ENCODE measurements around the gene HDGFL3. TPM values are rescaled to one million over a fixed set of nuclear protein-coding genes. Genes with fewer than 3 reads are reported as not detected.
A peak's percentile ranks its signal among the peaks of the same experiment; 100 is the strongest.
"Not testable (repeated sequence)": the region's sequence is repeated elsewhere in the genome, so short reads cannot be mapped to it uniquely, and the experiment has no call there.

Gene HDGFL3
- total RNA-seq, 1 donor: 52.0 TPM

DNA sequence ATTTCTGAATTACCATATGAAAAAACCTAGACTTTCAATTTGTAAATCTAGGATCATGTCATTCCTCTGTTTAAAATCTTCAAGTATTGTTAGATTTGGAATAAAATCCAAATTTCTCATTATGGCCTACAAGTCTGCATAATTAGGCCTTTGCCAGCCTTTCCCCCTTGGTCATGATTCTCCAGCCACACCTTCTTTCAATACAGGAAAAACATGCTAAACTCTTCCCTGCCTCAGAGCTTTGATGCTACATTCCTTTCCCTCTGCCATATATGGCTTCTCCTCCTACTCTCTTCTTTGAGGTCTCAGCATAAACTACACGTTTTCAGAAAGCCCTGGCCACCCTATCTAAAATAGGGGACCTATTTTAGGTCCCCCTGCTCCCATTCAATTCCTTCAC, 51.7 kb downstream of the HDGFL3 start:
- no peak for DNase-seq (ENCODE audit: low read depth)
- H3K4me3 ChIP-seq (ENCODE audit: low read depth, low read length): no peak overlapping the region
- TF ChIP-seq CTCF (IDR thresholded peaks at IDR 0.05; ENCODE audit: insufficient read depth, low read length): no peak

DNA sequence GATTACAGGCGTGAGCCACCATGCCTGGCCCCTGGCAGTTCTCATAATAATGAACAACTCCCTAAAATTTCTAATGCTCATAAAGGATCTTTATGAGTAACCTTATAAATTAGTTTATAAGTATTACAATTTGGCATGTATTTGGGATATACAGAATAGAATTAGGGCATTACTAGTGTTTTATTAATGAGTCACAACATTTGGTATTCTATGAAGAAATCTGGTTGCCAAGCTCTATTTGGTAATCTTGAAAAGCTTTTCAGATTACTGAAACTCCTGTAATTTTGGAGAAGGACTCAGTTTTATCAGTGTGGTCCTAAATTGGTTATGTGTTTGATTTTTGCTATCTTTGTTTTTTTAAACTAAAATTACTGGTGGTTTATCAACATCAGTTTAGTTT, 54.3 kb downstream of the HDGFL3 start:
- no peak overlapping the region for H3K4me3 ChIP-seq (ENCODE audit: low read depth, low read length)
- TF ChIP-seq CTCF (IDR thresholded peaks at IDR 0.05; ENCODE audit: insufficient read depth, low read length): no peak
- DNase-seq (ENCODE audit: low read depth): peak; percentile 34

- TF ChIP-seq CTCF (IDR thresholded peaks at IDR 0.05; ENCODE audit: insufficient read depth, low read length): no peak
- H3K4me3 ChIP-seq (ENCODE audit: low read depth, low read length): no peak overlapping the region
- DNase-seq (ENCODE audit: low read depth): no peak
Observed at GRCh38 chr15:83144771-83145170, 62.9 kb downstream of the HDGFL3 start.

DNA sequence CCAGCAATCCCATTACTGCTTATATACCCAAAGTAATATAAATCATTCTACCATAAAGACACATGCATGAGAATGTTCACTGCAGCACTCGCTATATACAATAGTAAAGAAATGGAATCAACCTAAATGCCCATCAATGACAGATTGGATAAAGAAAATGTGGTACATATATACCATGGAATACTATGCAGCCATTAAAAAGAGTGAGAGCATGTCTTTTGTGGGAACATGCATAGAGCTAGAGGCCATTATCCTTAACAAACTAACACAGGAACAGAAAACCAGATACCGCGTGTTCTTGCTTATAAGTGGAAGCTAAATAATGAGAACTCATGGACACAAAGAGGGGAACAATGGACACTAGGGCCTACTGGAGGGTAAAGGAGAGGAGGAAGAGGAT, 65.5 kb downstream of the HDGFL3 start:
- not testable (repeated sequence) for DNase-seq (ENCODE audit: low read depth); H3K4me3 ChIP-seq (ENCODE audit: low read depth, low read length)

DNA sequence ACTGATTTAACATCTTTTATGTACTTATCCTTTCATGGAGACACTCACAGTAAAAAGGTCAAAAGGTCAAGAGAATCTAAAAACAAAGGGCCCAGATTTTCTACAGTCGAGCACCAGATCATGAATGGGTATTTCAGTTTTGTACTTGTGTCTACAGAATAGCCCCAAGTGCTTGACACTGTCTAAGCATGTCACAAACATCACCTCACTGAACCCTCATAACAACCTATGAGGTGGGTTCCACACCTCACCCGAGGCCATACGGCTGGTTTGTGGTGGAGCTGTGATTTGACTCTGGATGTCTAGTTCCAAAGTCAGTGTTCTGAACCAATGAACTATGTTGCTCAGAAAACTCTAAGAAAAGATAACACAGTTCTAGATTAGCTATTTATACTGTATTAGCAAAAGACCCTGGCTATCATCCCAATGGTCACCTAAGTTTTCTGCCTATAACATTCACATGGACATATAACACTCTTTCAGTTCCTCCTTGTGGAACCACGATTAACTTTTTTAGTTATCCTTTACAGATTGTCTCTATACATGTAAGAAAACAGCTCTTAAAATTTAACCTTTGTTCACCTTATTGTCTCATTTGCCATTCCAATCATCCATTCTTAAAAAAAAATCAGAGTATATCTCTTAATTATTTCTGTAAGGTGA, 74.6 kb downstream of the HDGFL3 start:
- DNase-seq (ENCODE audit: low read depth): no peak
- no peak overlapping the region for H3K4me3 ChIP-seq (ENCODE audit: low read depth, low read length)
- no peak for TF ChIP-seq CTCF (IDR thresholded peaks at IDR 0.05; ENCODE audit: insufficient read depth, low read length)

DNA sequence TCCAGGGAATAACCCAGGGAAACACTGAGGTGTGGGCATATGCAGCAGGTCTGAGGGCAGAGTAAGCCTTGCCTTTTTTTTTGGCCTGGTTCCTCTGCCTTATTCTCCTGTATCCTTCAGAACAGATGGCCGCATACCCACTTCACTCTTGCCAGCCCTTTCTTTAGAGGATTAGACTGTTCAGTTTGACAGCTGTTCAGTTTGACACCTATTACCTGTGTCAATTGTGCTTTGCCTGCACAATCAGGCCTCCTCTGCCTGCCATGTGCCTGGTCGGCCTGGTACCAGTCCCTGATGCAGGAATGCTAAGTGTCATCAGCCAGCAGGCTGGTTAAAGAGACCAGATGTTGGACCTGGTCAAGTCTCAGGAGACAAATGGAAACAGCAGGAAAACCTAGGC, 77.8 kb downstream of the HDGFL3 start:
- DNase-seq (ENCODE audit: low read depth): no peak
- no peak overlapping the region for H3K4me3 ChIP-seq (ENCODE audit: low read depth, low read length)
- no peak for TF ChIP-seq CTCF (IDR thresholded peaks at IDR 0.05; ENCODE audit: insufficient read depth, low read length)

DNA sequence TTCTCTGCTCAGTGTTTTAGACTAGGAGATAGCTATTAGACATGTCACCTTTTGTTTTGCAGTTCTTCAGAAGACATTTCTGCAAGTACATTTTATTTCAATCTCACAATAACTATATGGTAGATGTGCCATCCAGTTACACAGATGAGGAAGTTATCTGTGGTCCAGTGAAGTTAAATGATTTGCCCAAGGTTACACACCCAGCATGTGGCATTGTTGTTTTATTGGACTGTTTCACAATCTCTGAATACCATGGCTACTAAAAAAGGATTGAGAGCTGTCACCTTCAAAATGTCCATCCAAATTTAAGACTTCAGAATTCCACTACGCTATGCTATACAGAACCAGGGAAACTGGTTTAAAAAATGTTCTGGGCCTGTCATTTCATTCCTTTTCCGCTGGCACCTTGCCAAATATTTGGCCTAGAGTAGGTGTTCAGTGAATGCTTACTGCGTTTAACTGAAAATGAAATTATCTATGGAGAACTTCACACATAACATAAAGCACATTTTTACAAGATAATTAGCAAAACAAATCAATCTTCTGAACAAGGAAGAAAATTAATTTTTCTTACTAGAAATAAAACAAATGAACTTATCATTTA, 80.0 kb downstream of the HDGFL3 start:
- no peak for DNase-seq (ENCODE audit: low read depth)
- no peak for TF ChIP-seq CTCF (IDR thresholded peaks at IDR 0.05; ENCODE audit: insufficient read depth, low read length)
- H3K4me3 ChIP-seq (ENCODE audit: low read depth, low read length): no peak overlapping the region
